Lung (tissue), 12 donors: ENCODE results near the gene FIGNL2. TPM values are rescaled to one million over a fixed set of nuclear protein-coding genes. Genes with fewer than 3 reads are reported as not detected.

Source experiments
- ATAC-seq: fragments of 200-7000 bp; cut with Tn5 transposase; one replicate; pipeline ENCODE4 v1.9.1; 2020; ENCODE audit warnings: moderate number of reproducible peaks; ENCODE audit not compliant: insufficient read depth, low FRiP score
- DNase-seq, 3 donors: peaks; one replicate each; pipeline ENCODE4 v3.0.0-alpha.2; 2013 to 2017
- H3K27ac ChIP-seq, 2 donors: one replicate each; pipeline ENCODE4 v1.5.1; 2013; ENCODE audit warnings: mild to moderate bottlenecking in 2 of 2, moderate library complexity in 2 of 2, control low read depth in 1 of 2, inconsistent platforms in 1 of 2, low read depth in 1 of 2, low read length in 1 of 2
- H3K27me3 ChIP-seq, 3 donors: one replicate each; pipeline ENCODE4 v1.5.1; 2013; ENCODE audit warnings: low read length in 2 of 3; ENCODE audit not compliant: control insufficient read depth in 3 of 3, insufficient read depth in 3 of 3
- H3K36me3 ChIP-seq, 4 donors: one replicate each; pipeline ENCODE4 v1.5.1; 2013; ENCODE audit warnings: low read length in 4 of 4, mild to moderate bottlenecking in 1 of 4, moderate library complexity in 1 of 4; ENCODE audit not compliant: control insufficient read depth in 4 of 4, insufficient read depth in 4 of 4
- H3K4me1 ChIP-seq, 5 donors: one replicate each; pipeline ENCODE4 v1.5.1; 2013; ENCODE audit warnings: low read length in 5 of 5, mild to moderate bottlenecking in 2 of 5, moderate library complexity in 1 of 5; ENCODE audit not compliant: control insufficient read depth in 5 of 5, insufficient read depth in 5 of 5
- H3K4me3 ChIP-seq: one replicate; pipeline ENCODE4 v1.5.1; 2013; ENCODE audit warnings: mild to moderate bottlenecking, control low read depth, moderate library complexity
- H3K9ac ChIP-seq, 2 donors: one replicate each; pipeline ENCODE4 v1.5.1; 2013; ENCODE audit warnings: low read length in 2 of 2, control low read depth in 1 of 2; ENCODE audit not compliant: insufficient read depth in 1 of 2
- H3K9me3 ChIP-seq, 4 donors: one replicate each; pipeline ENCODE4 v1.5.1; 2013; ENCODE audit warnings: low read length in 3 of 4, mild to moderate bottlenecking in 1 of 4, moderate library complexity in 1 of 4; ENCODE audit not compliant: control insufficient read depth in 4 of 4, insufficient read depth in 3 of 4
- CTCF ChIP-seq: IDR thresholded peaks from 2 replicates; pipeline ENCODE4 v1.5.1; 2012; ENCODE audit warnings: mild to moderate bottlenecking; ENCODE audit errors: control extremely low read depth, extremely low read depth
- WGBS, 2 donors: extraction: QIAGEN DNeasy Blood & Tissue Kit; methylation state at CpG; one replicate each; pipeline ENCODE4 v1.1.7; 2013; 5-methylcytosine and 5-hydroxymethylcytosine counted together
- polyA plus RNA-seq, 2 donors: library from polyadenylated mRNA; stranded (reverse); fragments of 200-250 nt; gene quantifications; one replicate each; pipeline ENCODE4 v1.2.1, GENCODE V29; 2013
- total RNA-seq, 2 donors: library from RNA; depleted of rRNA in 1 of 2; stranded (reverse); fragments of >200 nt in 1 of 2; gene quantifications; one replicate each; pipeline ENCODE4 v1.2.1, GENCODE V29; 2014 to 2021
- donor health status: control.
- donor health status: control.
- donor health status: Bipolar disorder and iron deficiency.
- donor health status: healthy.
- donor health status: DM: yes; HTN: yes; CAD: no.

The FIGNL2 gene
- total and polyA plus RNA-seq, 4 donors = 0.33 to 1.9 (median 0.80) TPM

DNA sequence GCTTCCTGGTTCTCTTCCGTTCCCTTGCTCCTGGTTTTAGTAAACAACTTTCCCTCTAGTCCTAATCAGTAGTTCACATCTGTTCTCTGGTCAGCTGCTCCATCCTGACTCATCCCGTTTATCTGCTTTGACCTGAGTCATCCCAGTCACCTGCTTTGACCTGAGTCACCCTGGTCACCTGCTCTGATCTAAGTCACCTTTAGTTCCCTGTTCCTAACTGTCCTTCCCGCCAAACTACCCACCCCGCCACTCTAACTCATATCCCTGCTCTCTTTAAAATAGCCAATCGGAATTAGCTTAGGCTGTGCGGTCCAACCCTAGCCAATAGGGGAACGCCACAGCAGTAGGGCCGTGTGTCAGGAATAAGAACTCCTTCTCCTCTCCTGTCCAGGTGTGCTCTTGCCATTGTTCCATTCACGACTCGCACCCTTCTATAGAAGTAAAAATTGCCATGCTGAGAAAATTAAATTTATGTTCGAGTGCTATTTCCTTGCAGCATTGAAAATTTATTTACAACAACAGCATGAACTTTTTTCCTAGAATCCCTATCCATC is 36.2 kb upstream of the FIGNL2 start:
- peak overlapping the region in 1 of 2 donors; percentile 60 for H3K27ac ChIP-seq
- H3K9ac ChIP-seq = no peak overlapping the region
- peaks cover 0 to 6% (median 4%) of the 10 kb centered on the region in 5 donors for H3K4me1 ChIP-seq
- no peaks in the 10 kb centered on the region for H3K27me3 ChIP-seq
- no peak for DNase-seq
- ATAC-seq = no peak
- H3K36me3 ChIP-seq = no peaks in the 10 kb centered on the region
- H3K9me3 ChIP-seq = no peaks in the 10 kb centered on the region
- TF ChIP-seq CTCF = no peak
- 76 to 82% methylated on average over 11 of the region's 11 CpGs for WGBS, 2 donors
- no peak overlapping the region for H3K4me3 ChIP-seq

DNA sequence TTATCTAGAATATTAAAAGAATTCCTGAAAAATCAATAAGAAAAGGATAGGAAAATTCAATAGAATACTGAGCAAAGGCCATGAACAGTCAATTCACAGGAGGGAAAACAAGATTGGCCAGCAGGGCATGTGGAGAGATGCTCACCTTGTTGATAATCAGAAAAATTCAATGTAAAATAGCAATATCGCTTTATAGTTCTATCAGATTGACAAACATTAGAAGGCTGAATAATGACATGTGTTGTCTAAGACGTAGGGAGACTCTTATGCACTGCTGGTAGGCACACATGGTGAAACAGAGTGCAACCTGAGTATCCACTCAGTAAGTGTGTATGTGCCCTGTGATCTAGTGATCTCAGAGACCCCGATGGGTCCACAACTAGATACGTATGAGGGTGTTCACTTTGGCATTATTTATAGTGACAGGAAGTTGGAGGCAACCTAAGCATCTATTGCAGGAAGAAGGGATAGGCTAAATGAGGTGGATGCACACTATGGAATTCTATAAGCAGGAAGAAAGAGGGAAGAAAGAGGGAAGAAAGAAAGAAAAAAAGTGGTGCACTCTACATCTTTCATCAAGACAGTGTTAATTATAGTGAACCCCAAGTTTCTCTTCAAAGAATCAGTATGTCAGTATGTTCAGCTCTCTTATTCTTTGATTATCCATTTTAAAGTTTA is 35.6 kb upstream of the FIGNL2 start:
- no peak for ATAC-seq
- no peak for DNase-seq
- WGBS, 2 donors = 76 to 82% methylated on average over 4 of the region's 4 CpGs
- peaks cover 0 to 6% (median 4%) of the 10 kb centered on the region in 5 donors for H3K4me1 ChIP-seq
- H3K9ac ChIP-seq = no peak overlapping the region
- H3K27ac ChIP-seq = no peak overlapping the region
- H3K4me3 ChIP-seq = no peak overlapping the region
- no peaks in the 10 kb centered on the region for H3K27me3 ChIP-seq
- H3K36me3 ChIP-seq = no peaks in the 10 kb centered on the region
- H3K9me3 ChIP-seq = no peaks in the 10 kb centered on the region
- no peak for TF ChIP-seq CTCF

- 81 to 86% methylated on average over 1 of the region's 1 CpG for WGBS, 2 donors
- DNase-seq = no peak
These were observed 34.8 kb upstream of the FIGNL2 start for GRCh38 chr12:51883295-51883694.

More at GRCh38 chr12:51883295-51883694, 34.8 kb upstream of the FIGNL2 start:
- Histone ChIP-seq H3K9ac (no peak overlapping the region), H3K27ac (no peak overlapping the region), H3K4me1 (peaks cover 0 to 6% (median 4%) of the 10 kb centered on the region in 5 donors), H3K36me3 (no peaks in the 10 kb centered on the region), H3K27me3 (no peaks in the 10 kb centered on the region), H3K4me3 (no peak overlapping the region), H3K9me3 (no peaks in the 10 kb centered on the region)
- no peak for ATAC-seq
- TF ChIP-seq CTCF = no peak
